Thyroid gland (tissue), 4 donors: Measurements from ENCODE around the gene CHAF1A.

Source experiments
- POLR2A ChIP-seq, 2 donors: fragments of 450-650 bp; IDR thresholded peaks; one replicate each; pipeline ENCODE4 v1.6.1; 2017; ENCODE audit warnings: antibody characterized with exemption in 2 of 2, mild to moderate bottlenecking in 2 of 2, moderate library complexity in 1 of 2
- TF ChIP-seq, protein P1 (sequence below), 6 experiments: fragments of 200-600 bp in 3 of 6; fragments of 450-650 bp in 3 of 6; sonication (generic) in 3 of 6; IDR thresholded peaks; one replicate each; pipeline ENCODE4 v1.5.1; 2016 to 2019; ENCODE audit warnings: antibody characterized with exemption in 6 of 6, mild to moderate bottlenecking in 2 of 6, inconsistent platforms in 1 of 6, moderate library complexity in 1 of 6

DNA sequence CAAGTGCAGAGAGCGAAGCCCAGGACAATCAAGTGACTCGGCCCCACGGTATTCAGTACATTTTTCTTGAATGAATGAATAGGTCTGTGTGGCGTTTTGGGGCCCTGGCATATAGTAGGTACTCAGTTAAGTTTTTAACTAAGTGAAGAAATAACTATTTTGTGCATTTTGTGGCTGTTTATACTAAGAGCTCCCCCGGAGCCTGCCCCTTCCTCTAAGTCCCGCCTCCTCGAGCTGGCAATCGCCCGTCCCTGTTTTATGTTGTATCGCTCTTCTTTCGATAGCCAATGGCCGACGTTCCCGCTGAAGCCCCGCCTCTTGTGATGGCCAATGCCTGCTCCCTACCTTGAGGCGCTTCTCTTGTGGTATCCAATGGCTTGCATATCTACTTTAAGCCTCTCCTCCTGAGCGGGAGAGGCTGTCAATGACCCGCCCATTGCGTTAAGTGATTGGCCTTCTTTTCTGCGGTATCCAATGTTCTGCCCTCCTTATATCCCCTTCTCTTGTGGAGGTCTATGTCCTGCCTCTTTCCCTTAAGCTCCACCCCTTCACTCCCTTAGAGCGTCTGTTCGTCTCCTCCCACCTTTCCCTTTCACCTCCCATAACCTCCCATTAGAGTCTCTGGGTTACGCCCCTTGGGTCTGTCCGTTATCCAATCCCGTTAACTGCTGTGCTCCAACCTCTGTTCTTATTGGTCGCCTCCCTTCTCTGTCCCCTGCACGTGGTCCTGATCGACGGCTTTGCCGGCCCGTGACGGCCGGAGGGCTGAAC, 69.1 kb downstream of the CHAF1A start:
- peak in 1 of 2 donors; percentile 62 for TF ChIP-seq POLR2A (IDR thresholded peaks at IDR 0.05)
- TF ChIP-seq, protein P1, sequence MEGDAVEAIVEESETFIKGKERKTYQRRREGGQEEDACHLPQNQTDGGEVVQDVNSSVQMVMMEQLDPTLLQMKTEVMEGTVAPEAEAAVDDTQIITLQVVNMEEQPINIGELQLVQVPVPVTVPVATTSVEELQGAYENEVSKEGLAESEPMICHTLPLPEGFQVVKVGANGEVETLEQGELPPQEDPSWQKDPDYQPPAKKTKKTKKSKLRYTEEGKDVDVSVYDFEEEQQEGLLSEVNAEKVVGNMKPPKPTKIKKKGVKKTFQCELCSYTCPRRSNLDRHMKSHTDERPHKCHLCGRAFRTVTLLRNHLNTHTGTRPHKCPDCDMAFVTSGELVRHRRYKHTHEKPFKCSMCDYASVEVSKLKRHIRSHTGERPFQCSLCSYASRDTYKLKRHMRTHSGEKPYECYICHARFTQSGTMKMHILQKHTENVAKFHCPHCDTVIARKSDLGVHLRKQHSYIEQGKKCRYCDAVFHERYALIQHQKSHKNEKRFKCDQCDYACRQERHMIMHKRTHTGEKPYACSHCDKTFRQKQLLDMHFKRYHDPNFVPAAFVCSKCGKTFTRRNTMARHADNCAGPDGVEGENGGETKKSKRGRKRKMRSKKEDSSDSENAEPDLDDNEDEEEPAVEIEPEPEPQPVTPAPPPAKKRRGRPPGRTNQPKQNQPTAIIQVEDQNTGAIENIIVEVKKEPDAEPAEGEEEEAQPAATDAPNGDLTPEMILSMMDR (IDR thresholded peaks at IDR 0.05) = no peak
